Caco-2 (cell line): ENCODE results near the gene HOTAIR. TPM values are rescaled to one million over a fixed set of nuclear protein-coding genes. Genes with fewer than 3 reads are reported as not detected.
A peak's percentile ranks its signal among the peaks of the same experiment; 100 is the strongest.

Experiments used
- BruUV-seq: library from RNA; stranded (reverse); fragments of 400-500 nt; replicated peaks from 2 replicates; lab custom pipeline; 2021; lab: Mats Ljungman, UMichigan
- CTCF ChIA-PET: fragments of 300-600 bp; sonication (Branson Sonifier 250); formaldehyde crosslinking; loops from one replicate; lab custom pipeline; 2022; ENCODE audit warnings: antibody characterized with exemption; lab: Charles Lee
- POLR2A ChIA-PET: fragments of 300-600 bp; sonication (Branson Sonifier 250); formaldehyde crosslinking; loops from one replicate; lab custom pipeline; 2022; ENCODE audit warnings: antibody characterized with exemption; lab: Charles Lee
- DNase-seq, 2 experiments: peaks; one replicate each; pipeline versions ENCODE4 v3.0.0 to v3.0.0-alpha.2; 2020 to 2022
- H3K27me3 ChIP-seq: replicated peaks from 2 replicates; pipeline ENCODE4 v1.6.0; 2011; ENCODE audit warnings: low read length; ENCODE audit not compliant: control insufficient read depth, insufficient read depth
- H3K36me3 ChIP-seq: 2 replicates; pipeline ENCODE4 v1.5.1; 2011; ENCODE audit warnings: low read length; ENCODE audit not compliant: control insufficient read depth, insufficient read depth
- H3K4me1 ChIP-seq: fragments of 250-450 bp; sonication (Bioruptor Pico); 2 replicates; pipeline ENCODE4 v1.5.1; 2020; ENCODE audit warnings: mild to moderate bottlenecking
- H3K4me3 ChIP-seq: 2 replicates; pipeline ENCODE4 v1.5.1; 2011; ENCODE audit warnings: low read depth, mild to moderate bottlenecking, control low read depth, low read length
- H3K9me3 ChIP-seq: fragments of 250-450 bp; sonication (Bioruptor Pico); 2 replicates; pipeline ENCODE4 v1.5.1; 2020; ENCODE audit warnings: mild to moderate bottlenecking, moderate library complexity
- H3K27ac Mint-ChIP-seq: one replicate; pipeline ENCODE4 v1.8.0; 2022; ENCODE audit warnings: mixed read lengths; ENCODE audit not compliant: unreplicated experiment
- H3K27me3 Mint-ChIP-seq: one replicate; pipeline ENCODE4 v1.8.0; 2022; ENCODE audit warnings: mixed read lengths; ENCODE audit not compliant: insufficient read depth, unreplicated experiment
- H3K36me3 Mint-ChIP-seq: one replicate; pipeline ENCODE4 v1.8.0; 2022; ENCODE audit warnings: mild to moderate bottlenecking, mixed read lengths; ENCODE audit not compliant: insufficient read depth, unreplicated experiment
- H3K4me1 Mint-ChIP-seq: one replicate; pipeline ENCODE4 v1.8.0; 2022; ENCODE audit warnings: low read depth, mixed read lengths; ENCODE audit not compliant: unreplicated experiment
- H3K4me3 Mint-ChIP-seq: one replicate; pipeline ENCODE4 v1.8.0; 2022; ENCODE audit warnings: mild to moderate bottlenecking, moderate library complexity, mixed read lengths; ENCODE audit not compliant: unreplicated experiment
- H3K9me3 Mint-ChIP-seq: one replicate; pipeline ENCODE4 v1.8.0; 2022; ENCODE audit warnings: mixed read lengths; ENCODE audit not compliant: unreplicated experiment
- CTCF ChIP-seq, 2 experiments: fragments of 200-600 bp in 1 of 2; IDR thresholded peaks; 1 replicate in 1 of 2; 2 replicates in 1 of 2; pipeline versions ENCODE4 v1.5.1 to v1.8.0; 2011 to 2022; ENCODE audit warnings: antibody characterized with exemption in 1 of 2, control low read depth in 1 of 2, inconsistent platforms in 1 of 2, low read depth in 1 of 2, low read length in 1 of 2, mild to moderate bottlenecking in 1 of 2, moderate library complexity in 1 of 2; ENCODE audit not compliant: insufficient read depth in 1 of 2, severe bottlenecking in 1 of 2, unreplicated experiment in 1 of 2
- intact Hi-C: fragments of 100-400 bp; cut with micrococcal nuclease; formaldehyde crosslinking; loops from one replicate; pipeline ENCODE4 v1.10.0; 2022; ENCODE audit not compliant: unreplicated experiment
- total RNA-seq: library from RNA; stranded (reverse); gene quantifications from 2 replicates; pipeline ENCODE4 v1.2.3, GENCODE V29; 2022

The HOTAIR gene
- total RNA-seq, 1 experiment from 2014 or later, result 1.9 TPM

- Mint-ChIP-seq H3K27me3 (no peaks in the 10 kb centered on the region), H3K36me3 (peaks cover 14% of the 10 kb centered on the region), H3K4me1 (no peaks in the 10 kb centered on the region), H3K4me3 (peak overlapping the region; percentile 89), H3K27ac (peak overlapping the region; percentile 97), H3K9me3 (no peaks in the 10 kb centered on the region)
- BruUV-seq, result TSS peak; percentile 39
- no peaks in the 10 kb centered on the region for H3K9me3 ChIP-seq
- no peaks in the 10 kb centered on the region for H3K36me3 ChIP-seq
- H3K4me1 ChIP-seq, result peaks cover 6% of the 10 kb centered on the region
- no peak for TF ChIP-seq CTCF (IDR thresholded peaks at IDR 0.05; ENCODE audit: insufficient read depth in 1 of 2, low read depth in 1 of 2, low read length in 1 of 2, severe bottlenecking in 1 of 2, unreplicated experiment in 1 of 2)
- H3K27me3 ChIP-seq, result no peaks in the 10 kb centered on the region
- intact Hi-C loops, result no loop called here
- peak overlapping the region; percentile 63 for H3K4me3 ChIP-seq
- CTCF ChIA-PET, result interaction anchor here (1.4 to 1.8 kb wide), 4 partner anchors 11 to 205 kb away, joined by 3 to 9 read pairs (median 6); partner anchors contain the start of gene HOXC10
- DNase-seq, result no peak
- POLR2A ChIA-PET, result no interaction called here
Observed at GRCh38 chr12:53996240-53997203, 21.8 kb upstream of the HOTAIR start.

- CTCF ChIA-PET, result interaction anchor here (0.6 to 1.8 kb wide), 10 partner anchors 10 to 357 kb away, joined by 3 to 9 read pairs (median 4); partner anchors contain the start of gene HOXC10
- peak overlapping the region; percentile 97 for H3K27ac Mint-ChIP-seq
Observed at GRCh38 chr12:53995378-53996239, 20.9 kb upstream of the HOTAIR start.

More at GRCh38 chr12:53995378-53996239, 20.9 kb upstream of the HOTAIR start:
- H3K27me3 Mint-ChIP-seq, result no peaks in the 10 kb centered on the region
- peak overlapping the region; percentile 89 for H3K4me3 Mint-ChIP-seq
- no peaks in the 10 kb centered on the region for H3K9me3 Mint-ChIP-seq
- TF ChIP-seq CTCF (IDR thresholded peaks at IDR 0.05; ENCODE audit: insufficient read depth in 1 of 2, low read depth in 1 of 2, low read length in 1 of 2, severe bottlenecking in 1 of 2, unreplicated experiment in 1 of 2), result no peak
- peaks cover 6% of the 10 kb centered on the region for H3K4me1 ChIP-seq
- H3K36me3 ChIP-seq, result no peaks in the 10 kb centered on the region
- DNase-seq, result peak; percentile 79 to 80
- peaks cover 14% of the 10 kb centered on the region for H3K36me3 Mint-ChIP-seq
- peaks cover 1% of the 10 kb centered on the region for H3K4me1 Mint-ChIP-seq
- intact Hi-C loops, result no loop called here
- POLR2A ChIA-PET, result interaction anchor here (0.6 kb wide), 2 partner anchors 13 to 55 kb away, joined by 3 to 4 read pairs; partner anchors contain the start of gene HOXC8
- peak overlapping the region; percentile 63 for H3K4me3 ChIP-seq
- no peaks in the 10 kb centered on the region for H3K27me3 ChIP-seq
- H3K9me3 ChIP-seq, result no peaks in the 10 kb centered on the region
- BruUV-seq, result no TSS peak
